Measurements from ENCODE around the gene CTU1.

- TF ChIP-seq CTCF (IDR thresholded peaks at IDR 0.05; ENCODE audit: low read depth, low read length): no peak
- no peak for TF ChIP-seq POLR2A (IDR thresholded peaks at IDR 0.05; ENCODE audit: extremely low read depth, insufficient read length)
- no peak for TF ChIP-seq MAX (IDR thresholded peaks at IDR 0.05; ENCODE audit: low read depth, low read length)
- TF ChIP-seq MYC (IDR thresholded peaks at IDR 0.05; ENCODE audit: low read depth, low read length): no peak
Measured at GRCh38 chr19:51070334-51071094, 37.7 kb downstream of the CTU1 start.
